Fibroblast of lung (primary cell): ENCODE measurements around the gene WDR48. TPM values are rescaled to one million over a fixed set of nuclear protein-coding genes. Genes with fewer than 3 reads are reported as not detected.
A peak's percentile ranks its signal among the peaks of the same experiment; 100 is the strongest.

ENCODE experiments used
- DNase-seq, 2 donors: peaks; one replicate each; pipeline versions ENCODE4 v3.0.0 to v3.0.0-alpha.2; 2010; ENCODE audit warnings: low read depth in 2 of 2
- H2AFZ ChIP-seq: 2 replicates; pipeline ENCODE4 v1.5.1; 2012; ENCODE audit warnings: low read length, control low read depth, inconsistent platforms
- H3K27ac ChIP-seq: 2 replicates; pipeline ENCODE4 v1.5.1; 2011; ENCODE audit warnings: low read length, control low read depth; ENCODE audit not compliant: insufficient read depth
- H3K27me3 ChIP-seq: 2 replicates; pipeline ENCODE4 v1.5.1; 2011; ENCODE audit warnings: mild to moderate bottlenecking, low read length; ENCODE audit not compliant: control insufficient read depth, insufficient read depth
- H3K36me3 ChIP-seq: 2 replicates; pipeline ENCODE4 v1.5.1; 2011; ENCODE audit warnings: low read length; ENCODE audit not compliant: control insufficient read depth, insufficient read depth
- H3K4me1 ChIP-seq: 2 replicates; pipeline ENCODE4 v1.5.1; 2011; ENCODE audit warnings: low read length; ENCODE audit not compliant: control insufficient read depth, insufficient read depth; ENCODE audit errors: extremely low read depth
- H3K4me2 ChIP-seq: 2 replicates; pipeline ENCODE4 v1.5.1; 2011; ENCODE audit warnings: low read length, control low read depth; ENCODE audit not compliant: insufficient read depth; ENCODE audit errors: extremely low read depth
- H3K4me3 ChIP-seq, 4 experiments: fragments of 200-600 bp in 1 of 4; sonication (generic) in 1 of 4; replicated peaks in 1 of 4; 2 replicates each; pipeline ENCODE4 v1.5.1; 2011 to 2016; ENCODE audit warnings: low read length in 4 of 4, low read depth in 3 of 4, mild to moderate bottlenecking in 3 of 4, control low read depth in 2 of 4, inconsistent platforms in 1 of 4, mixed read lengths in 1 of 4; ENCODE audit not compliant: insufficient read depth in 1 of 4; ENCODE audit errors: control extremely low read depth in 1 of 4
- H3K79me2 ChIP-seq: 2 replicates; pipeline ENCODE4 v1.5.1; 2012; ENCODE audit warnings: mild to moderate bottlenecking, low read length, inconsistent platforms; ENCODE audit not compliant: control insufficient read depth, insufficient read depth
- H3K9ac ChIP-seq: 2 replicates; pipeline ENCODE4 v1.5.1; 2011; ENCODE audit warnings: mild to moderate bottlenecking, low read length, control low read depth; ENCODE audit not compliant: insufficient read depth
- H3K9me3 ChIP-seq: 2 replicates; pipeline ENCODE4 v1.5.1; 2012; ENCODE audit warnings: low read depth, low read length; ENCODE audit not compliant: control insufficient read depth, insufficient read depth
- H4K20me1 ChIP-seq: 2 replicates; pipeline ENCODE4 v1.5.1; 2011; ENCODE audit warnings: low read length; ENCODE audit not compliant: control insufficient read depth, insufficient read depth; ENCODE audit errors: extremely low read depth
- EZH2 ChIP-seq: IDR thresholded peaks from 2 replicates; pipeline ENCODE4 v1.5.1; 2012; ENCODE audit warnings: low read length, control low read depth, mild to moderate bottlenecking; ENCODE audit errors: missing control alignments
- polyA plus RNA-seq, 2 donors: library from polyadenylated mRNA; depleted of rRNA in 1 of 2; stranded (reverse) in 1 of 2; unstranded in 1 of 2; fragments of >200 nt; gene quantifications; 2 replicates each; pipeline ENCODE4 v1.2.1, GENCODE V29; 2011 to 2012; ENCODE audit warnings: missing spikeins in 1 of 2
- total RNA-seq: library from RNA; depleted of rRNA; stranded (reverse); fragments of >200 nt; gene quantifications from 2 replicates; pipeline ENCODE4 v1.2.1, GENCODE V29; 2014
- TF ChIP-seq, protein P1 (sequence below), 2 donors: IDR thresholded peaks in 1 of 2; conservative IDR thresholded peaks in 1 of 2; 1 replicate in 1 of 2; 2 replicates in 1 of 2; pipeline ENCODE4 v1.5.1; 2011 to 2012; ENCODE audit warnings: low read length in 2 of 2, control low read depth in 1 of 2, inconsistent platforms in 1 of 2, low read depth in 1 of 2, mild to moderate bottlenecking in 1 of 2

The WDR48 gene
- total and polyA plus RNA-seq, 2 donors (not counting 1 experiment from before 2014, with no cell fraction given), result 35.1 to 44.9 TPM

- Histone ChIP-seq H3K27ac (no peak overlapping the region), H2AFZ (no peak overlapping the region), H3K4me3 (no peak overlapping the region), H3K4me1 (peaks cover 6% of the 10 kb centered on the region), H4K20me1 (no peaks in the 10 kb centered on the region), H3K36me3 (no peaks in the 10 kb centered on the region), H3K4me2 (no peak overlapping the region), H3K9ac (no peak overlapping the region), H3K27me3 (no peaks in the 10 kb centered on the region), H3K79me2 (no peaks in the 10 kb centered on the region), H3K9me3 (no peaks in the 10 kb centered on the region)
- TF ChIP-seq, protein P1, sequence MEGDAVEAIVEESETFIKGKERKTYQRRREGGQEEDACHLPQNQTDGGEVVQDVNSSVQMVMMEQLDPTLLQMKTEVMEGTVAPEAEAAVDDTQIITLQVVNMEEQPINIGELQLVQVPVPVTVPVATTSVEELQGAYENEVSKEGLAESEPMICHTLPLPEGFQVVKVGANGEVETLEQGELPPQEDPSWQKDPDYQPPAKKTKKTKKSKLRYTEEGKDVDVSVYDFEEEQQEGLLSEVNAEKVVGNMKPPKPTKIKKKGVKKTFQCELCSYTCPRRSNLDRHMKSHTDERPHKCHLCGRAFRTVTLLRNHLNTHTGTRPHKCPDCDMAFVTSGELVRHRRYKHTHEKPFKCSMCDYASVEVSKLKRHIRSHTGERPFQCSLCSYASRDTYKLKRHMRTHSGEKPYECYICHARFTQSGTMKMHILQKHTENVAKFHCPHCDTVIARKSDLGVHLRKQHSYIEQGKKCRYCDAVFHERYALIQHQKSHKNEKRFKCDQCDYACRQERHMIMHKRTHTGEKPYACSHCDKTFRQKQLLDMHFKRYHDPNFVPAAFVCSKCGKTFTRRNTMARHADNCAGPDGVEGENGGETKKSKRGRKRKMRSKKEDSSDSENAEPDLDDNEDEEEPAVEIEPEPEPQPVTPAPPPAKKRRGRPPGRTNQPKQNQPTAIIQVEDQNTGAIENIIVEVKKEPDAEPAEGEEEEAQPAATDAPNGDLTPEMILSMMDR (conservative IDR thresholded peaks at IDR 0.05 in 1 of 2, IDR thresholded peaks at IDR 0.05 in 1 of 2; ENCODE audit: low read depth in 1 of 2, low read length in 2 of 2), result peak; percentile 44 to 52
- no peak for TF ChIP-seq EZH2
- DNase-seq, result peak; percentile 31 to 36
Observed at GRCh38 chr3:39124876-39125840, 73.3 kb downstream of the WDR48 start.

- DNase-seq, result peak in 1 of 2 donors; percentile 44
- no peak overlapping the region for H3K4me2 ChIP-seq
- no peaks in the 10 kb centered on the region for H3K36me3 ChIP-seq
Observed at GRCh38 chr3:39125841-39126500, 74.2 kb downstream of the WDR48 start.

More at GRCh38 chr3:39125841-39126500, 74.2 kb downstream of the WDR48 start:
- Histone ChIP-seq H4K20me1 (no peaks in the 10 kb centered on the region), H3K27ac (no peak overlapping the region), H3K4me1 (peaks cover 6% of the 10 kb centered on the region), H3K4me3 (no peak overlapping the region), H3K9ac (no peak overlapping the region), H2AFZ (no peak overlapping the region), H3K27me3 (no peaks in the 10 kb centered on the region), H3K9me3 (no peaks in the 10 kb centered on the region), H3K79me2 (no peaks in the 10 kb centered on the region)
- TF ChIP-seq, protein P1 (conservative IDR thresholded peaks at IDR 0.05 in 1 of 2, IDR thresholded peaks at IDR 0.05 in 1 of 2; ENCODE audit: low read depth in 1 of 2, low read length in 2 of 2), result no peak
- TF ChIP-seq EZH2, result no peak
